Upper lobe of left lung (tissue), 4 donors: ENCODE data around the gene GAS2.

ENCODE experiments used
- EP300 ChIP-seq, 4 donors: sonication (generic); formaldehyde crosslinking; IDR thresholded peaks; one replicate each; pipeline ENCODE4 v1.5.1; 2017; ENCODE audit warnings: antibody characterized with exemption in 4 of 4, control low read depth in 2 of 4
- POLR2A ChIP-seq, 4 donors: fragments of 450-650 bp; IDR thresholded peaks; one replicate each; pipeline ENCODE4 v1.5.1; 2016 to 2017; ENCODE audit warnings: antibody characterized with exemption in 4 of 4, mild to moderate bottlenecking in 2 of 4
- POLR2AphosphoS5 ChIP-seq, 2 donors: sonication (generic); formaldehyde crosslinking; IDR thresholded peaks; one replicate each; pipeline ENCODE4 v1.5.1; 2017; ENCODE audit warnings: antibody characterized with exemption in 2 of 2
- TF ChIP-seq, protein P1 (sequence below), 6 experiments: fragments of 450-650 bp in 4 of 6; fragments of 200-600 bp in 2 of 6; sonication (generic) in 2 of 6; IDR thresholded peaks; one replicate each; pipeline ENCODE4 v1.5.1; 2016 to 2019; ENCODE audit warnings: antibody characterized with exemption in 6 of 6

GRCh38 chr11:22635689-22636088, 30.7 kb upstream of the GAS2 start:
- TF ChIP-seq POLR2A (IDR thresholded peaks at IDR 0.05) (no peak), EP300 (IDR thresholded peaks at IDR 0.05) (no peak), POLR2AphosphoS5 (IDR thresholded peaks at IDR 0.05) (no peak)
- TF ChIP-seq, protein P1, sequence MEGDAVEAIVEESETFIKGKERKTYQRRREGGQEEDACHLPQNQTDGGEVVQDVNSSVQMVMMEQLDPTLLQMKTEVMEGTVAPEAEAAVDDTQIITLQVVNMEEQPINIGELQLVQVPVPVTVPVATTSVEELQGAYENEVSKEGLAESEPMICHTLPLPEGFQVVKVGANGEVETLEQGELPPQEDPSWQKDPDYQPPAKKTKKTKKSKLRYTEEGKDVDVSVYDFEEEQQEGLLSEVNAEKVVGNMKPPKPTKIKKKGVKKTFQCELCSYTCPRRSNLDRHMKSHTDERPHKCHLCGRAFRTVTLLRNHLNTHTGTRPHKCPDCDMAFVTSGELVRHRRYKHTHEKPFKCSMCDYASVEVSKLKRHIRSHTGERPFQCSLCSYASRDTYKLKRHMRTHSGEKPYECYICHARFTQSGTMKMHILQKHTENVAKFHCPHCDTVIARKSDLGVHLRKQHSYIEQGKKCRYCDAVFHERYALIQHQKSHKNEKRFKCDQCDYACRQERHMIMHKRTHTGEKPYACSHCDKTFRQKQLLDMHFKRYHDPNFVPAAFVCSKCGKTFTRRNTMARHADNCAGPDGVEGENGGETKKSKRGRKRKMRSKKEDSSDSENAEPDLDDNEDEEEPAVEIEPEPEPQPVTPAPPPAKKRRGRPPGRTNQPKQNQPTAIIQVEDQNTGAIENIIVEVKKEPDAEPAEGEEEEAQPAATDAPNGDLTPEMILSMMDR (IDR thresholded peaks at IDR 0.05), result no peak
